Astrocyte (in vitro differentiated cells and primary cell): Measurements from ENCODE around the gene MICAL3. TPM values are rescaled to one million over a fixed set of nuclear protein-coding genes. Genes with fewer than 3 reads are reported as not detected.

ENCODE experiments used
- DNase-seq: peaks from one replicate; pipeline ENCODE4 v3.0.0-alpha.2; 2010; ENCODE audit warnings: low read depth
- FAIRE-seq: peaks from 2 replicates; lab custom pipeline; 2011; peaks lifted over from hg19 to GRCh38; lab: Jason Lieb, UNC
- H2AFZ ChIP-seq: 2 replicates; pipeline ENCODE4 v1.6.0; 2012; ENCODE audit warnings: low read depth, low read length, inconsistent platforms
- H3K27ac ChIP-seq: 2 replicates; pipeline ENCODE4 v1.5.1; 2011; ENCODE audit warnings: low read depth, low read length, inconsistent platforms
- H3K27me3 ChIP-seq: 2 replicates; pipeline ENCODE4 v1.6.0; 2011; ENCODE audit warnings: low read length, inconsistent platforms; ENCODE audit not compliant: insufficient read depth
- H3K36me3 ChIP-seq: 2 replicates; pipeline ENCODE4 v1.5.1; 2011; ENCODE audit warnings: low read length, inconsistent platforms; ENCODE audit not compliant: insufficient read depth
- H3K4me1 ChIP-seq: 2 replicates; pipeline ENCODE4 v1.5.1; 2011; ENCODE audit warnings: low read length, inconsistent platforms; ENCODE audit not compliant: insufficient read depth
- H3K4me2 ChIP-seq: 2 replicates; pipeline ENCODE4 v1.6.0; 2012; ENCODE audit warnings: low read length, inconsistent platforms
- H3K4me3 ChIP-seq: 2 replicates; pipeline ENCODE4 v1.5.1; 2011; ENCODE audit warnings: low read depth, mild to moderate bottlenecking, low read length, inconsistent platforms; ENCODE audit not compliant: insufficient read depth
- H3K79me2 ChIP-seq: 2 replicates; pipeline ENCODE4 v1.6.0; 2012; ENCODE audit warnings: mild to moderate bottlenecking, low read length, inconsistent platforms; ENCODE audit not compliant: insufficient read depth
- H3K9ac ChIP-seq: 2 replicates; pipeline ENCODE4 v1.6.0; 2012; ENCODE audit warnings: mild to moderate bottlenecking, low read length, inconsistent platforms
- H3K9me3 ChIP-seq: 2 replicates; pipeline ENCODE4 v1.5.1; 2012; ENCODE audit warnings: low read depth, mild to moderate bottlenecking, low read length, inconsistent platforms; ENCODE audit not compliant: insufficient read depth
- H4K20me1 ChIP-seq: 2 replicates; pipeline ENCODE4 v1.6.0; 2012; ENCODE audit warnings: low read length, inconsistent platforms; ENCODE audit not compliant: insufficient read depth
- H3K27ac Mint-ChIP-seq: one replicate; pipeline ENCODE4 v1.8.0; 2021; ENCODE audit warnings: mild to moderate bottlenecking, mixed read lengths; ENCODE audit not compliant: unreplicated experiment
- H3K27me3 Mint-ChIP-seq: one replicate; pipeline ENCODE4 v1.8.0; 2021; ENCODE audit warnings: low read depth, mixed read lengths; ENCODE audit not compliant: unreplicated experiment
- H3K36me3 Mint-ChIP-seq: one replicate; pipeline ENCODE4 v1.8.0; 2021; ENCODE audit warnings: low read depth, mixed read lengths; ENCODE audit not compliant: unreplicated experiment
- H3K4me1 Mint-ChIP-seq: one replicate; pipeline ENCODE4 v1.8.0; 2021; ENCODE audit warnings: low read depth, mixed read lengths; ENCODE audit not compliant: unreplicated experiment
- H3K4me3 Mint-ChIP-seq: one replicate; pipeline ENCODE4 v1.8.0; 2021; ENCODE audit warnings: mild to moderate bottlenecking, moderate library complexity, mixed read lengths; ENCODE audit not compliant: unreplicated experiment
- H3K9me3 Mint-ChIP-seq: one replicate; pipeline ENCODE4 v1.8.0; 2021; ENCODE audit warnings: mild to moderate bottlenecking, mixed read lengths; ENCODE audit not compliant: unreplicated experiment
- CTCF ChIP-seq: IDR thresholded peaks from 2 replicates; pipeline ENCODE4 v1.5.1; 2011; ENCODE audit warnings: low read depth, mild to moderate bottlenecking, inconsistent platforms, low read length, moderate library complexity; ENCODE audit not compliant: insufficient read depth
- EZH2 ChIP-seq: IDR thresholded peaks from 2 replicates; pipeline ENCODE4 v1.6.1; 2012; ENCODE audit warnings: mild to moderate bottlenecking, low read length, inconsistent platforms; ENCODE audit not compliant: insufficient read depth
- total RNA-seq: library from RNA; stranded (reverse); gene quantifications from 2 replicates; pipeline ENCODE4 v1.2.1, GENCODE V29; 2021

MICAL3 gene
- total RNA-seq, 1 donor from 2014 or later, result 113 TPM

DNA sequence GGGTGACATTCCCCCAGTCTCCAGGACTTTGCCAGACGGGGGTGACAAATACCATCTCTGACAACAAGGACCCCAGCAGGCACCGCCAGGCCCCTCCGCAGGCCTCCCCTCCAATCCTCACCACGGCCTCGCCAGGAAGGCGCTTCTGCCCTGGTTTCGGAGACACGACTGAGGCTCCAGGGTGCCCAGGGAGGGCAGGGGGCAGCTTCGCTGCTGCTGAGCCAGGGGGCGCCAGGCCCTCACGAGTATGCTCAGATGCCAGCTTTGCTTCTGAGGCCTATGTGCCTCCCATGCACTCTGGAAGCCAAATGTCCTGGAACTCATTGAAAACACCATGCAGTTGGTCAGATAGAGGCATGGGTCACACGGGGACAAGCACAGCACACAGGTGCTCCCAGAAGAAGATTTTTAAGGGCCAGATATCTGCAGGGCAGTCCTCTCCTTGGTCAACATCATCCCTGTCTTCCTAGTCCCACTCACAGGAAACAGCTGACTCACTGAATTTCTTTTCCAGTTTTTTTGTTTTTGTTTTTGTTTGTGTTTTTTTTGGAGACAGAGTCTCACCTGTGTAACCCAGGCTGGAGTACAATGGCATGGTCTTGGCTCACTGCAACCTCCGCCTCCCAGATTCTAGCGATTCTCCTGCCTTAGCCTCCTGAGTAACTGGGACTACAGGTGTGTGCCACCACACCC lies 270.0 kb downstream of the MICAL3 start:
- no peak for DNase-seq
- Histone ChIP-seq H3K9me3 (no peaks in the 10 kb centered on the region), H2AFZ (no peak overlapping the region), H3K9ac (no peak overlapping the region), H3K79me2 (peaks cover 27% of the 10 kb centered on the region), H3K4me1 (peaks cover 8% of the 10 kb centered on the region), H3K4me2 (no peak overlapping the region), H3K36me3 (no peaks in the 10 kb centered on the region), H3K27ac (no peak overlapping the region), H3K4me3 (no peak overlapping the region), H3K27me3 (no peaks in the 10 kb centered on the region), H4K20me1 (peaks cover 49% of the 10 kb centered on the region)
- Mint-ChIP-seq H3K27me3 (no peaks in the 10 kb centered on the region), H3K36me3 (peaks cover 5% of the 10 kb centered on the region), H3K9me3 (no peaks in the 10 kb centered on the region), H3K4me1 (no peaks in the 10 kb centered on the region), H3K27ac (no peak overlapping the region), H3K4me3 (no peak overlapping the region)
- TF ChIP-seq CTCF (no peak), EZH2 (no peak)
- FAIRE-seq, result no peak

GRCh38 chr22:17753401-17753989 lies 270.9 kb downstream of the MICAL3 start:
- no peak overlapping the region for H3K9ac ChIP-seq
- Mint-ChIP-seq H3K4me3 (no peak overlapping the region), H3K27me3 (no peaks in the 10 kb centered on the region), H3K4me1 (no peaks in the 10 kb centered on the region), H3K9me3 (no peaks in the 10 kb centered on the region), H3K36me3 (peaks cover 5% of the 10 kb centered on the region), H3K27ac (no peak overlapping the region)
- no peaks in the 10 kb centered on the region for H3K27me3 ChIP-seq
- H4K20me1 ChIP-seq, result peaks cover 53% of the 10 kb centered on the region
- peaks cover 8% of the 10 kb centered on the region for H3K4me1 ChIP-seq
- H3K9me3 ChIP-seq, result no peaks in the 10 kb centered on the region
- TF ChIP-seq CTCF, result no peak
- no peak for TF ChIP-seq EZH2
- no peak overlapping the region for H3K27ac ChIP-seq
- H3K4me3 ChIP-seq, result no peak overlapping the region
- H3K79me2 ChIP-seq, result peaks cover 26% of the 10 kb centered on the region
- no peaks in the 10 kb centered on the region for H3K36me3 ChIP-seq
- no peak overlapping the region for H2AFZ ChIP-seq
- DNase-seq, result peak; percentile 71
- H3K4me2 ChIP-seq, result peak overlapping the region; percentile 15
- FAIRE-seq, result no peak

- Mint-ChIP-seq H3K9me3 (no peaks in the 10 kb centered on the region), H3K36me3 (peaks cover 8% of the 10 kb centered on the region), H3K4me1 (no peaks in the 10 kb centered on the region), H3K27me3 (no peaks in the 10 kb centered on the region), H3K4me3 (no peak overlapping the region), H3K27ac (no peak overlapping the region)
- no peaks in the 10 kb centered on the region for H3K27me3 ChIP-seq
- no peak overlapping the region for H3K27ac ChIP-seq
- no peak overlapping the region for H3K9ac ChIP-seq
- TF ChIP-seq EZH2, result no peak
- no peak for TF ChIP-seq CTCF
- no peak overlapping the region for H2AFZ ChIP-seq
- DNase-seq (no peak), FAIRE-seq (no peak)
- peaks cover 8% of the 10 kb centered on the region for H3K4me1 ChIP-seq
- no peak overlapping the region for H3K4me2 ChIP-seq
- peaks cover 39% of the 10 kb centered on the region for H4K20me1 ChIP-seq
- no peaks in the 10 kb centered on the region for H3K9me3 ChIP-seq
- H3K36me3 ChIP-seq, result no peaks in the 10 kb centered on the region
- peaks cover 17% of the 10 kb centered on the region for H3K79me2 ChIP-seq
- no peak overlapping the region for H3K4me3 ChIP-seq
These were observed 272.8 kb downstream of the MICAL3 start for GRCh38 chr22:17751596-17751995.
